ENCODE measurements around the gene PRPF6. TPM values are rescaled to one million over a fixed set of nuclear protein-coding genes. Genes with fewer than 3 reads are reported as not detected.

Gene PRPF6
- total and polyA plus RNA-seq, 2 of the 13 experiments (the other 11 are each of a cell fraction or from before 2014, with no cell fraction given), result 63.7 to 101 TPM

GRCh38 chr20:64062596-64063388, 81.9 kb downstream of the PRPF6 start, which contains the start of gene TCEA2 (continued):
- no peak for TF ChIP-seq MATR3 (CRISPR knock-in tag; IDR thresholded peaks at IDR 0.05)
- TF ChIP-seq ZMYM2 (CRISPR knock-in tag; IDR thresholded peaks at IDR 0.05), result no peak
- TF ChIP-seq CBX5 (CRISPR knock-in tag; IDR thresholded peaks at IDR 0.05; ENCODE audit: borderline replicate concordance), result peak; percentile 90; the same call in 1 of the 2 replicates
- TF ChIP-seq FOXA3 (CRISPR knock-in tag; IDR thresholded peaks at IDR 0.05), result peak; percentile 72
- peak; percentile 84 for TF ChIP-seq CREB1 (IDR thresholded peaks at IDR 0.05)
- TF ChIP-seq CREB1 (CRISPR knock-in tag; IDR thresholded peaks at IDR 0.05), result no peak; the same call in 1 of the 2 replicates
- peak; percentile 50; the same call in 1 of the 2 replicates for TF ChIP-seq ZSCAN9 (CRISPR knock-in tag; IDR thresholded peaks at IDR 0.05; ENCODE audit: borderline replicate concordance)
- peak; percentile 79; the same call in 1 of the 2 replicates for TF ChIP-seq NKX3-1 (CRISPR knock-in tag; IDR thresholded peaks at IDR 0.05)
- TF ChIP-seq MZF1 (CRISPR knock-in tag; IDR thresholded peaks at IDR 0.05; ENCODE audit: borderline replicate concordance), result 0 out of 2 replicates have a peak, but pooled peaks have one; percentile 85
- TF ChIP-seq POGZ (CRISPR knock-in tag; IDR thresholded peaks at IDR 0.05), result no peak; the same call in none of the 2 replicates
- peak; percentile 66; the same call in 1 of the 2 replicates for TF ChIP-seq DDIT3 (CRISPR knock-in tag; IDR thresholded peaks at IDR 0.05)
- TF ChIP-seq ZNF234 (CRISPR knock-in tag; conservative IDR thresholded peaks at IDR 0.05), result peak; percentile 89
- 0 out of 2 replicates have a peak, but pooled peaks have one; percentile 57 for TF ChIP-seq ZNF335 (CRISPR knock-in tag; IDR thresholded peaks at IDR 0.05)
- TF ChIP-seq ZNF784 (CRISPR knock-in tag; IDR thresholded peaks at IDR 0.05; ENCODE audit: borderline replicate concordance), result peak; percentile 83; the same call in 1 of the 2 replicates
- no peak for TF ChIP-seq HDAC6 (IDR thresholded peaks at IDR 0.05; ENCODE audit: low read depth, low read length)
- peak; percentile 94 for TF ChIP-seq GABPB1 (CRISPR knock-in tag; IDR thresholded peaks at IDR 0.05)
- peak; percentile 99 for TF ChIP-seq AKAP8 (CRISPR knock-in tag; IDR thresholded peaks at IDR 0.05)
- no peak for TF ChIP-seq ETS1 (CRISPR knock-in tag; IDR thresholded peaks at IDR 0.05)
- peak; percentile 97 for TF ChIP-seq SP4 (CRISPR knock-in tag; IDR thresholded peaks at IDR 0.05)
- no peak for TF ChIP-seq AHDC1 (CRISPR knock-in tag; IDR thresholded peaks at IDR 0.05; ENCODE audit: borderline replicate concordance)

Measured in HepG2 (cell line).